Posterior cingulate gyrus (tissue), 11 donors: ENCODE data around the gene C11orf58.
A peak's percentile ranks its signal among the peaks of the same experiment; 100 is the strongest.

Experiments
- DNase-seq, 10 donors: peaks; one replicate each; pipeline versions ENCODE4 v3.0.0 to v3.0.0-alpha.2; 2020 to 2021; ENCODE audit warnings: mixed read lengths in 3 of 10
- intact Hi-C: fragments of 100-400 bp; cut with DNase I; formaldehyde crosslinking; loops from one replicate; pipeline ENCODE4 v1.15.1; 2023

The C11orf58 gene

GRCh38 chr11:16799221-16799620 is 60.8 kb downstream of the C11orf58 start:
- no peak for DNase-seq
- intact Hi-C loops, result no loop called here

- peak in 1 of 10 donors; percentile 5 for DNase-seq
- intact Hi-C loops, result no loop called here
Measured at GRCh38 chr11:16799890-16800289, 61.4 kb downstream of the C11orf58 start.

- intact Hi-C loops, result no loop called here
- no peak for DNase-seq
Measured at GRCh38 chr11:16800382-16800781, 61.9 kb downstream of the C11orf58 start.

GRCh38 chr11:16801288-16801980 is 63.0 kb downstream of the C11orf58 start:
- intact Hi-C loops, result no loop called here
- DNase-seq, result peak in 1 of 10 donors; percentile 67

- intact Hi-C loops, result no loop called here
- peak in 1 of 10 donors; percentile 2 for DNase-seq
Measured at GRCh38 chr11:16804104-16804947, 65.9 kb downstream of the C11orf58 start.

- intact Hi-C loops, result no loop called here
- peak in 1 of 10 donors; percentile 9 for DNase-seq
Measured at GRCh38 chr11:16805938-16806337, 67.5 kb downstream of the C11orf58 start.

GRCh38 chr11:16806791-16807190 is 68.3 kb downstream of the C11orf58 start:
- peak in 3 of 10 donors; percentile 31 to 90 (median 71) for DNase-seq
- intact Hi-C loops, result no loop called here

- DNase-seq, result peak in 1 of 10 donors; percentile 14
- intact Hi-C loops, result no loop called here
Measured at GRCh38 chr11:16807306-16807705, 68.9 kb downstream of the C11orf58 start.
